GM19395 (cell line): ENCODE data around the gene SND1.

ENCODE experiments used
- ATAC-seq: cut with Tn5 transposase; IDR thresholded peaks from one replicate; pipeline ENCODE4 v1.9.1; 2021; ENCODE audit warnings: mild to moderate bottlenecking, moderate library complexity; ENCODE audit not compliant: unreplicated experiment

Gene SND1

DNA sequence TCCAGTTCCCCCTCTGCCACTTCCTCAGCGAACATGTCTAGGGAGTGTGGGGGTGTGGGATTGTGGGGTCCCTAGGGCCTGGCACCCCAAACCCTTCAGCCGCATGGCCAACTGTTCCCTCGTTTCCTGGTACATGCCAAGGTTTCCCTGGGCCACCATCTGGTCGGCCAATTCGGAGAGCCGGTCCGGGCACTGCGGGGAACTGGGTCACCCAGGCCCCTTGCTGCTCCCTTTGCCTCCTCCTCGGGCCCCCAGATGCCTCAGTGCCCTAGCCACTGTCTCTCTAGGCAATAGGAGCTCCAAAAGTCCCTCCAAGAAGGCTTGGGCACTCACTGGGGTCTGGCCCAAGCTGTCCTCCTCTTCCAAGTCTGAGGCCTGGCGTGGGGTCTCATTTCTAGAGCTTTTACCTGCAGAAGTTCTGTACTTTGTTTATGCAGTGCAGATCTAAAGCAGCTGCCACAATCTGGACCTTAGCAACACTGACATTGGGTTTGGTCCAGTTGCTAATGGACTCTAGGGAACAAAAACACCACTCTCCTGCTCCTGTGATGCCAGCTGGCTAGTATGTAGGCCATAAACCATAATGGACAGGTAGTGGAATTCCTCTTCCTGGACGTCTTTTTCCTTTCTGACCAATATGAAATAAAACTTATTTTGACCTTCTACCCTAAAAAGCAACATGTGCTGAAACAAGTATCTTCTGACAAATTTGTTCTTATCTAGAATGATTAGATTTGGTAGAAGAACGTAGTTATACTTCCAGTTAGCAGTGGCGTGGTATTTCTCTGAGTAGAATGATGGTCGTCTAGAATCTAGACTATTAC lies 206.3 kb downstream of the SND1 start:
- no peak for ATAC-seq

DNA sequence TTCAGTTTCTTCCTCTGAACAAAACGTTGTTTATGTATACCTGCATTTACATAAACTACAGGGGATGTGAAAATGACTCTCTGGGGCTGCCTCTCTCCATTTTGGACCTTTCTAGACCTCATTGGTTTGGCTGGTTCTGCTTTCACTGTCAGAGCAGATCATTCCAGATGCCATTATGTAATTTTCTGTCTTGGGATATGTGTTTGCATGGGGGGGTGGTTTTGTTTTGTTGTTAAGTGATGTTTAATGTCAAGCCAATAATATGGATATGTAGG lies 206.9 kb downstream of the SND1 start:
- no peak for ATAC-seq

DNA sequence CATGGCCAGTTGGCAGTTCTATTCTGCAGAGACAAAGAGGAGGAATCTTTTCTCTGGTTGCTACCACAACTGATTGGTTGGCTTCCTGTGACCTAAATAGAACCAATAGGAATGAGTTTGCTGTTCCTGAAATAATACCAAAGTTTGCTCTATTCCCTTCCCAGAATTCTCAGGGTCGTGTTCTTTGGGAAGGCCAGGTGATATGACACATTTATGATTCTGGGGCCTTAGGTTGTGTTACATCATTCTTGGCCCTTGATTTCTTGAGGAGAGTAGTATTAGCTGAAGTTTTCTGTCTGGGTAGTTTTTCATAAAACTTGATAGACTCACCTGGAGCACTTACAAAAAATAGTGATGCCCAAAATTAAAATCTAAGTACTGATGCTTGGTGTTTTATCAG lies 207.3 kb downstream of the SND1 start:
- no peak for ATAC-seq

DNA sequence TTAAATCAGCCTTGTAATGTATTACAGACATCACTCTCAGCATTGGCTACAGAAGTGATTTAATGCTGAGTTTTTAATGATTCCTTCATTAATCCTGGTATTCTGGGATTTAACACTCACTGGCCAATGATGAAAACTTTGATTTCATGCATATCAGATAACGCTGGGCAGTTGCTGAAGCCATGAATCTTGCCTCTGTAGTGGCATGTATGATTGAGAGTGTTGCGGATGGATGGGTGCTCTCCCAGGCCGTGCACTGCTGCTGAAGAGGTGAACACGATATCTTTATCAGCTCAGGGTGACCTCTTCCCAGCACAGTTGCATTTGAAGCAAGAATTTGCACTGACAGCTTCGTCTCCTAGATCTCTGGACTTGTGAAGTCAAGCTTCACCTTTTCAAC lies 210.5 kb downstream of the SND1 start:
- ATAC-seq: no peak

DNA sequence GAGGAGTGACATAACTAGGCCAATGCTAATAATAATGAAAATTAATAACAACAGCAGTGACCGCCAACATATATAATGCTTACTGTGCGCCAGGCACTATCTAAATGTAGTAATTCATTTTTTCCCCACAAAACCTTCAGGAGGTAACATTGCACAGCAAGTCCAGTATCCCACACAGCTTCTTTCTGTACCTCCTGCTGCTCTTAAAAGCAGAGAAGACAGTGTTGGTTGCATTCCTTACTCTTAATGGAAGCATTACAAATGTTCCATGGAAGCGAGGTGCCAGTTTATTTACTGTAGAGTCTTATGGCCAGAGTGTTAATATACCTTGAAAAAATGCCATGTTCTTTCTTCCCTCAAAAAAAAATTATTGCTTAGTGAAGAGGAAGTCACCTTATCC lies 211.1 kb downstream of the SND1 start:
- ATAC-seq: no peak

DNA sequence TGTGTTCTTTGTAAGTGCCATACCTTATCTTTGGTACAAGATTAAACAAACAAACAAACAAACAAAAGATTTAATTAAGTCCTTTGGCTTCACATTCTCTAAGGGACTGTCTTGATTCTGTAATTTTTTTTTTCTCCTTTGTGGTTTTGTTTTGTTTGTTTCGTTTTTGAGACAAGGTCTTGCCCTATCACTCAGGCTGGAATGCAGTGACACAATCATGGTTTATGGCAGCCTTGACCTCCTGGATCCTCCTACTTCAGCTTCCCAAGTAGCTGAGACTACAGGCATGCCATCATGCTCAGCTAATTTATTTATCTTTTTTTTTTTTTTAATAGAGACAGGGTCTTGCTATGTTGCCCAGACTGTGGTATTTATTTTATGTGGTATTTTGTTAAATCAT lies 213.5 kb downstream of the SND1 start:
- ATAC-seq: no peak

DNA sequence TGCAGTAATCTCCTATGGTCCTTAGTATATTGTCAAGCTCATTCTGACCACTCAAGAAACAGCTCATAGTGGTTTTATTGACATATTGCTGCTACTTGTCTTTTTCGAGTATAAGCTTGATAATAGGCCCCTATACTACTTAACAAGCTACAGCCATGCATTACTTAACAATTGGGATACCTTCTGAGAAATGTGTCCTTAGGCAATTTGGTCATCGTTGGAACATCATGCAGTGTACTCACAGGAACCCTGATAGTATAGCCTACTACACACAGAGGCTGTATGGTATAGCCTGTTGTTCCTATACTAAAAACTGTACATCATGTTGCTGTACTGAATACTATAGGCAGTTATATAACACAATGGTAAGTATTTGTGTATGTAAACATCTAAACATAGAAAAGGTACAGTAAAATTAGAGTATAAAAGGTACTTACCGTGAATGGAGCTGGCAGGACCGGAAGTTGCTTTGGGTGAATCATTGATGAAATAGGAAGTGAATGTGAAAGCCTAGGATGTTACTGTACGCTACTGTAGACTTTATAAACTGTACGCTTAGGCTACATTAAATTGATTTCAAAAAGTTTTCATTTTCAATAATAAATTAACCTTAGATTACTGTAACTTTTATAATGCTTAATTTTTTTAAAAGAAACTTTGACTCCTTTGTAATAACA lies 218.4 kb downstream of the SND1 start:
- ATAC-seq: peak; percentile 82

DNA sequence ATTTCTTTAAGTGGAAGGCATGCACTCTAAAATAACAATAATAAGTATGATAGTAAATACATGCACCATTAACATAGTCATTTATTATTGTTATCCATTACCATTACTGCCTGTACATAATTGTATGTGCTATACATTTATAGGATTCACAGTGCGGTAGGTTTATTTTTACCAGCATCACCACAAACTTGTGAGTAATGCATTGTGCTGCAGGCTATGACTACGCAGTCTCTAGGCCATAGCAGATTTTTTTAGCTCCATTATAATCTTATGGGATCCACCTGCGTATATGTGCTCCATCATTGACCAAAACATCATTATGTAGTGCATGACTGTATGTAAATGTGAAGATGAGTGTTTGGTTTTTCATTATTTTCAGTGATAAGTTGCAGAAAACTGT lies 219.2 kb downstream of the SND1 start:
- no peak for ATAC-seq

DNA sequence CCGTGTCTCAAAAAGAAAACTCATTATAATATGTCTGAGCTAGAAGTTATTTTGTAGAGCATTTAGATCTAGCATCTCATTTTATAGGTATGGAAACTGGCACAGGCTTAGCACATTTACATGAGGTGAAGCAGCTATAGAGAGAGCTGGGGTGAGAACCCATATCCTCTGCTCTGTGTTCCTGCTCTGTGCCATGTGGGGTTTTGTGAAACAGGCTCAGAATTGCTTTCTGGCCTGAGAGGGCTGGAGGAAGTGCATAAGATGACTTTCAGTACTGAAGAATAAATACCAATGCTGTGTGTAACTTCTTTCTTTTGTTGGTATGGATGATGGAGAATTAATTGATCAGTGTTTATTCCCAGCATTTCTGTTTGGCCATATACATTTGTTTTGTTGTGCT lies 220.1 kb downstream of the SND1 start:
- ATAC-seq: peak; percentile 66

DNA sequence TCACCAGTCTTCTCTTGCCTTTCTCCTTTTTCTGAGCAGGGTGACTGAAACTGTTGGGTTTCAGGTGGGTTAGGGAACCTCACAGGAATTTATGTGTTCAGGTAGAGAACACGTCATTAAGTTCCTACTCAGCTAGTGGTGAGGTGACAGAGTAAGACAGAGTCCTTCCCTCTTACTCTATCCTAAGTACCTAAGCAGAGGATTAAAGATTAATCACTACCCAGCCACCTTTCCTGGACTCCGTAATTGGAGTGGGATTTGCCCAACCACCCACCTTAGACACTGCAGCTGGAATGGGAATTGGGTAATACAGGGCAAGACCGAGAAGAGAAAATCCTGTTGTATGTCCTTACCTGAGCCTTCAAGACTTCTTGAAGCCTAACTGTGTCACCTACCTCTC lies 221.2 kb downstream of the SND1 start:
- no peak for ATAC-seq

DNA sequence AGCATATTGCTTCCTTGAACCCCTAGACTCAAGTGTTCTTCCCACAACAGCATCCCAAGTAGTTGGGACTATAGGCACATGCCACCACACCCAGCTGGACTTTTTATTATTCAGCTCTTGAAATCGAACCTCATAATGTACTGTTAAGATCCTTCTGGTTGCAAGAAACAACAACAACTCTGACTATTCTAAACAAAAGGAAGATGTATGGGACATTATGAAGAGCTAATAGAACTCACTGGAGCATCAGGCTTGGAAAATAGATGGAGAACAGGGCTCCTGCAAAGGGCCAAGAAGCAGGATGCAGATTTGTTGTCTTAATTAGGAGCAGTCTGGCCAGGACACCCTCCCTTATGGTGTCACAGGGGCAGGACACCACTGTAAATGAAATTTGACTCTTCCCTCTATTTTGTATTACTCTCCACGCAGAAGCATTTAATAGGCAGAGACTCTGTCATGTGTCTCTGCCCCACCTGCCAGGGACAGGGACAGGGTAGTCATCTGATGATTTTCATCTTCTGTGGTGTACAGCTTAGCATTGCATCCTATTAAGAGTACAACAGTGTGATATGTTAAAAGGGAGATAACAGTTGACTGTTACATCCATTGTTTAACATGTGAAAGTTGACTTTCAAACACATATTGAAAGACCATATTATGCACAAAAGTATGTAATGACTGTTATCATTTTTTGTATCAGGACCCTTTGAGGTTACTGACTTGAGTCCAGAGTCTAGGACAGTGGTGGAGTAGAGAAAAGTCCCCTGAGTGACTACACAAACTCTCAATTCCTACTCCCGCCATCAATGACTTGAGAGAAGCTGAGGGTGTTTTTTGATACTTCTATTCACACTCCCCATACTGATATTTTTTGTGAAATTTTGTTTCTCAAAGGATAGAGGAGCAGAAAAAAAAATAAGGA lies 222.0 kb downstream of the SND1 start:
- no peak for ATAC-seq

DNA sequence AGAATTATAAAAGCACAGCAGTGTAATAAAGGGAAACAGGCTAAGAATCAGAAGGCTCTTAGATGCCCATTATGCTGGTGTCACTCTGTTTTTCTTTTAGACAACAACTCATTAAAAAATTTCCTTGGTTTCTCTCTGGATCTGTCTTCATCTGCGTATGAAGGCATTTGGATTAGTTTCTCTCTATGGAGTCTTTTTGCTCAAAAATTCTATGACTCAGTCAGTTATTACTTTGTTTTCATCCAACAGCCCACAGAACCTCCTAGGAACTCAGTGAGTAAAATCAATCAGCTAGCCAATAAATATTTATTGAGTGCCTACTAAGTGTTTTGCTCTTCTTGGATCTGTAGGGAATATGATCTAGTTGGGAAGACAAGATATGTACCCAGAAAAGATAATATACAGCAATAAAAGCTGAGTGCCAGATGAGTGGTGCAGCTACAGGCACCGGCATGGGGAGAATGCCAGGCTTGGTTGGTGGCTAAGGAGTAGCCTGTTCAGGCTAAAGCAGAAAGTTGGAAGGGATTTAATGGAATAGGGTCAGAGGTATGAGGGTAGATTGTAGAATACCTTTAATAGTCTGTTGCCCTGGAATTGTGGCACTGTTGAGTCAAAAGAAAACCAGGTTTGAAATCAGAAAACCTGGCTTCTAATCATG lies 223.1 kb downstream of the SND1 start:
- ATAC-seq: no peak

DNA sequence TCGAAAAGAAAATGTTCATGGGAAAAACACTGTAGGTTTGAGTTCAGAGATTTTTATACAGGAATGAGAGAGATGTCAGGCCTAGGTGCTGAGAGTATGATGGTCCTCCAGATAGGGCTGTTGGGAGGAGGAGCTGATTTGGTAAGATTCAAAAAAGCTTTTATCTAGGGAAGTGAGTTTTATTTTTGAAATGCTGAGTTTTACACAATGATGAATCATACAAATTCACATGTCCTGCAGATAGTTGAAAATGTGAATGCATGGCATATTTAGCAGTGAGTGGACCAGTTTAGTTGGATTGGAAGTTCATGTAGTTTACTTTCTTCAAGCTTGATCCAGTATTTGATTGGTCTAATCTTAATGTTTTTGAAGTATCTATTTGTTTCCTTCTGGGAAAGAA lies 224.4 kb downstream of the SND1 start:
- no peak for ATAC-seq

DNA sequence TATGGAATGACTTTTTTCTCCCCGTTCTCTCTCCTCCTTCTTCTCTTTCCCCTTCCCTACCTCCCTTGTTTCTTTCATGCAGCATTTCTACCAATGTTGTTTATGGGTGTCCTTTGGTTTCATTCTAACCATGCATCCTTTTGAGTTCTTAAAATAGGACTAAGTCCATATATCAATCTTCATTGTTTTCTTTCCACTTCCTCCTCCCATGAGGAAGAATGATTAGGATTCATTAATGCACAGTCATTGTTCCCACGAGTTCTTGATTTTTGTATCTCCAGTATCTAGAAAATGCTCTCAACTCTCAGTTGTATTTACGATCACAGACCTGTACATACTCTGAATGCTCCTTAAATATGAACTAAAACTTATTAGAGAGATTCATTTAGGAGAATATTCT lies 226.0 kb downstream of the SND1 start:
- no peak for ATAC-seq

DNA sequence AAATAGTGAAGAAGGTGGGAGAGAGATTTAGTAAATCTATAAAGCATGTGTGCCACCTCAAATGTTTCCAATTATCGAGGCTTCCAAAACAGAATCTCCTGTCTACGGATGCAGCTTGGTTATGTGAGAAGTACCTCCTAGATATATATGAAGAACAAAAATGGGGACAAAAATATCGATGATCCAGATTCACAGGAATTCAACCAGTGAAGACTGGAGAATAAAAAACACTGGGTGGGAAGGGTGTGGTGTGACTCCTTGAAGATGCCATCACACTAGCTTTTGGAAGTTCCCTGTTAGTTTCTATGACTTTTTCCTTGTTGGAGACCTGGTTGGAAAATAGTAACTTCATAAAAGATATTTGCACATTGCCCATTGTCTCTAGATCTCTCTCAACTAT lies 226.8 kb downstream of the SND1 start:
- no peak for ATAC-seq

DNA sequence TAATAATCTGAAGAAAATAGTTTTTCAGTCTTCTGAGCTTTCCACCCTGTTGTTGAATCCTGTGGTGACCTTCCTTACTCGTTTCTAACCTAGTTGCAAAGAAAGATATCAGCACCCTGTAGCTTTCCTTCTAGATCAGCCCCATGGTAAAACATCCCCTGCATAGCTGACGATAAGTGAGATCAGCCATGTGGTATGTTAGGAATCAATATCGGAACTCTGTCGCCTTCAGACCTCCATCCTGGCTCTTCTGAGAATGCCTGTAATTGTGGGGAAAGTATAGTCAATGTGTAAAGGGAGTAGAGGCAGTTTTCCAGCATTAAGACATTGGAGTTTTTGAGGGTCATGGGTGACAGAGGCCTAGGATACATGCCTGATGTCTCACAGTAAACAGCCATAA lies 227.4 kb downstream of the SND1 start:
- ATAC-seq: no peak

DNA sequence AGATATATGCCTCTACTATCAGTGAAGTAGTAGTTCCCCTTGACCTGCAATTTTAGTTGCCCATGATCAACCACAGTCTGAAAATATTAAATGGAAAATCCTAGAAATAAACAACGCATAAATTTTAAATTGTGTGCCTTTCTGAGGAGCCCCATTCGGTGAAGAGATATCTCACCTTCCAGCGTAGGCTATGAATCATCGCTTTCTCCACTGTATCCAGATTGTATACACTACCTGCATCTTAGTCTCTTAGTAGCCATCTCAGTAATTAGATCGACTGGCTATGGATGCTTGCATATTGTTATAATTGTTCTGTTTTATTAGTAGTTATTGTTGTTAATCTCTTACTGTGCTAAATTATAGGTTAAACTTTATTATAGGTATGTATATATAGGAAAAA lies 227.9 kb downstream of the SND1 start:
- ATAC-seq: no peak

DNA sequence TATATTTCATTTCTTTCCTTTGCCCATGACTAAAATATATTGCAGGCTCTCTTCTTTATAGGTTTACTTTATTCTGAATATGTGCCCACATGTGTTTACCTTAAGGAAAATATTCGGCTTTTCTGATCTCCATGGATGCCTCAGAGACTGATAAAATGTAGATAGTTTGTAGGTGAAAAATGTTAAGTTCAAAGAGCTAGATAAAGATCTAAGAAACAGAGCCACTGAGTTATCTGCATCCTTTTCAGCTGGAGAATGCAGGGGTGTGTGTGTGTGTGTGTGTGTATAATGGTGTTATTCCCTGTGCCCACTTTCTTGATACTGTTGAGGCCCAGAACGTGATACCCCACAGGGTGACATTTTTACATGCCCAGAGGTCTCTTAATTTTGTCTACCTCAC lies 228.5 kb downstream of the SND1 start:
- no peak for ATAC-seq

DNA sequence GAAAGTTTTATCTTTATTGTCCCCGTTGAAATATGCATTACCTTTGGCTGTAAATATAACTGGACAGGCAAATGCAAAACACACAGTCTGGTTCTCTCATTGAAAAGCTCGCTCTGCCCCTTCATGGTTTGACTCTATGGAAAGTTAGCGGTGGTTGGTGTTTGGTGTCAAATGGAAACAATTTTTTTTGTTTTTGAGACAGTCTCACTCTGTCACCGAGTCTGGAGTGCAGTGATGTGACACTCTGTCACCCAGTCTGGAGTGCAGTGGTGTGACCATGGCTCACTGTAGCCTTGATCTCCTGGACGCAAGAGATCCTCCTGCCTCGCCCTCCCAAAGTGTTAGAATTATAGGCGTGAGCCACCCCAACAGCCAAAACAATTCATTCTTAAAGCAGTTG lies 229.6 kb downstream of the SND1 start:
- no peak for ATAC-seq

DNA sequence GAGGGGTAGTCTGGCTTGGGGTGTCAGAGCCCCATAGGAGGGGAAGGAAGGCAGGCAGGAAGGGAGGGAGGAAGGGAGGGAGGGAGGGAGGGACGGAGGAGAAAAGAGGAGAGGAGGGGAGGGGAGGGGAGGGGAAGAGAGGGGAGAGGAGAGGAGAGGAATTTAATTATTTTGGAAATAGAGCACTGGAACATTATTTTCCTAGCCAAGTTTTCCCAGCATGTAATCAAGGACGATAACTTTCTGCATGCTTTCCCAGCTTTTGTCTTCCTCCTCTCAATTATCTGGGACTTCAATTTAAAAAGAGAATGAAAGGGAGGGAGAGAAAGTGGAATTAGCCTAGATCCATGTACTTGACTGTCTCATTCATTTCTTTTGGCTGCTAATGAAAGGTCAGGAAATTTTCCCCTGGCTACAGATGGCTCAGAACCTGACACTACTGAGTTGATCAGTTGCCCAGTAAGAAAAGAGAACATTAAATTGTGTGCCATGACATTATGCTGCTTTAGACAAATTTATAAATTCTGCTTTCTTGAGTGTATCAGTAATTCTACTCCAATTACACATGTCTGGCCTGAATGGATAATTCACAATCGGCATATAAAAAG lies 230.4 kb downstream of the SND1 start:
- ATAC-seq: no peak

DNA sequence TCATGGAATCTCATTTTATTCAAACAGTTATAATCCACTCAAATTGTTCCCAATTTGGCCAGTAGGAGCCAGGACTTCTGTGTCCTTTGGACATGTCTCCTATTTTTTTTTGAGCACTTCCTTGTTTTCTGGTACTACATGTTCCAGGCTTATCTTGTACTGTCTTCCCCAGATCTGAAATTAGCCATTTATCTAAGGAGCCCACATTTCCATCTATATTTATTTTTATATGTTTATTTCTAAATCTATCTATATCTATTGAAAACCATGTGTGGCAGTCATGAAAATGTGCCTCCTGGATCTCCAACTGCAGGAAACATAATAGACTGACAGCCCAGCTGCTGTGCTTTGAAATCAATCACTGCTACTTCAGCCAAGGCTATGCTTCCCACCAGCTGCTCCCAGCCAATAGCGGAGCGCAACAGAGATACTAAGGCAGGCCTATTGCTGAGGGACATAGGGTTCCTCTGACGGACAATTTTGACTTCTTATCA lies 232.1 kb downstream of the SND1 start:
- no peak for ATAC-seq
